SK-N-SH treated with all-trans-retinoic acid at 6 μM for 48 hours (cell line): Measurements from ENCODE around the gene DSCAM.

Source experiments
- ATAC-seq: fragments of 200-7000 bp; cut with Tn5 transposase; 3 replicates; pipeline ENCODE4 v1.9.1; 2020; ENCODE audit warnings: mild to moderate bottlenecking, moderate library complexity
- ARNTL ChIP-seq: fragments of 450-650 bp; formaldehyde crosslinking; IDR thresholded peaks from 2 replicates; pipeline ENCODE4 v1.5.0; 2020; ENCODE audit warnings: low read depth, mild to moderate bottlenecking, moderate library complexity, borderline replicate concordance
- BACH2 ChIP-seq: fragments of 250-450 bp; sonication (Bioruptor Pico); IDR thresholded peaks from 2 replicates; pipeline ENCODE4 v1.9.0; 2021; ENCODE audit warnings: mild to moderate bottlenecking, borderline replicate concordance
- CREB5 ChIP-seq: fragments of 250-450 bp; sonication (Bioruptor Pico); IDR thresholded peaks from 2 replicates; pipeline ENCODE4 v1.5.1; 2020; ENCODE audit warnings: low read depth, mild to moderate bottlenecking, moderate library complexity
- CSRNP3 ChIP-seq: fragments of 250-450 bp; sonication (Bioruptor Pico); IDR thresholded peaks from 2 replicates; pipeline ENCODE4 v1.5.1; 2021; ENCODE audit warnings: mild to moderate bottlenecking, moderate library complexity
- ESRRG ChIP-seq: fragments of 250-450 bp; sonication (Bioruptor Pico); IDR thresholded peaks from 2 replicates; pipeline ENCODE4 v1.6.1; 2021; ENCODE audit warnings: mild to moderate bottlenecking
- GLIS3 ChIP-seq: fragments of 250-450 bp; sonication (Bioruptor Pico); IDR thresholded peaks from 2 replicates; pipeline ENCODE4 v1.5.0; 2020; ENCODE audit warnings: mild to moderate bottlenecking, moderate library complexity
- ISL1 ChIP-seq: fragments of 250-450 bp; sonication (Bioruptor Pico); IDR thresholded peaks from 2 replicates; pipeline ENCODE4 v2.1.2; 2022; ENCODE audit warnings: mild to moderate bottlenecking, moderate library complexity
- OSR1 ChIP-seq: fragments of 250-450 bp; sonication (Bioruptor Pico); IDR thresholded peaks from 2 replicates; pipeline ENCODE4 v1.8.0; 2022; ENCODE audit warnings: moderate library complexity, mild to moderate bottlenecking, inconsistent platforms
- PATZ1 ChIP-seq: fragments of 250-450 bp; sonication (Bioruptor Pico); IDR thresholded peaks from 2 replicates; pipeline ENCODE4 v1.8.0; 2020; ENCODE audit warnings: mild to moderate bottlenecking, moderate library complexity, borderline replicate concordance
- POU6F1 ChIP-seq: fragments of 250-450 bp; sonication (Bioruptor Pico); IDR thresholded peaks from 2 replicates; pipeline ENCODE4 v1.8.0; 2021; ENCODE audit warnings: low read depth, mild to moderate bottlenecking, moderate library complexity, borderline replicate concordance
- PPARA ChIP-seq: fragments of 250-450 bp; sonication (Bioruptor Pico); IDR thresholded peaks from 2 replicates; pipeline ENCODE4 v1.5.0; 2020; ENCODE audit warnings: mild to moderate bottlenecking, borderline replicate concordance
- RARB ChIP-seq: fragments of 250-450 bp; sonication (Bioruptor Pico); IDR thresholded peaks from 2 replicates; pipeline ENCODE4 v1.8.0; 2021; ENCODE audit warnings: mild to moderate bottlenecking, moderate library complexity
- SNAI2 ChIP-seq: fragments of 250-450 bp; sonication (Bioruptor Pico); IDR thresholded peaks from 2 replicates; pipeline ENCODE4 v1.5.0; 2020; ENCODE audit warnings: mild to moderate bottlenecking, moderate library complexity
- TCF4 ChIP-seq: fragments of 250-450 bp; sonication (Bioruptor Pico); IDR thresholded peaks from 2 replicates; pipeline ENCODE4 v1.8.0; 2021; ENCODE audit warnings: mild to moderate bottlenecking, moderate library complexity, borderline replicate concordance
- TOX ChIP-seq: fragments of 250-450 bp; sonication (Bioruptor Pico); IDR thresholded peaks from 2 replicates; pipeline ENCODE4 v1.8.0; 2021; ENCODE audit warnings: mild to moderate bottlenecking, moderate library complexity, borderline replicate concordance
- TSHZ2 ChIP-seq: fragments of 250-450 bp; sonication (Bioruptor Pico); IDR thresholded peaks from 2 replicates; pipeline ENCODE4 v1.5.0; 2020; ENCODE audit warnings: mild to moderate bottlenecking, moderate library complexity
- ZC3H10 ChIP-seq: fragments of 250-450 bp; sonication (Bioruptor Pico); IDR thresholded peaks from 2 replicates; pipeline ENCODE4 v1.5.1; 2021; ENCODE audit warnings: mild to moderate bottlenecking, moderate library complexity
- ZFP3 ChIP-seq: fragments of 250-450 bp; sonication (Bioruptor Pico); IDR thresholded peaks from 2 replicates; pipeline ENCODE4 v1.5.0; 2020; ENCODE audit warnings: mild to moderate bottlenecking, moderate library complexity
- ZFP30 ChIP-seq: fragments of 450-650 bp; formaldehyde crosslinking; IDR thresholded peaks from 2 replicates; pipeline ENCODE4 v1.5.0; 2022; ENCODE audit warnings: mild to moderate bottlenecking, moderate library complexity
- ZNF565 ChIP-seq: fragments of 450-650 bp; formaldehyde crosslinking; conservative IDR thresholded peaks from 2 replicates; pipeline ENCODE4 v1.5.0; 2020; ENCODE audit warnings: low read depth, mild to moderate bottlenecking, moderate library complexity
- ZNF70 ChIP-seq: fragments of 450-650 bp; formaldehyde crosslinking; IDR thresholded peaks from 2 replicates; pipeline ENCODE4 v1.5.0; 2020; ENCODE audit warnings: mild to moderate bottlenecking, moderate library complexity
- ZNF8 ChIP-seq: fragments of 450-650 bp; formaldehyde crosslinking; IDR thresholded peaks from 2 replicates; pipeline ENCODE4 v1.5.0; 2020; ENCODE audit warnings: mild to moderate bottlenecking, moderate library complexity

Gene DSCAM

GRCh38 chr21:40454057-40454456 is 392.9 kb downstream of the DSCAM start:
- no peak for ATAC-seq
- no peak for TF ChIP-seq ZNF8 (CRISPR knock-in tag)
- no peak for TF ChIP-seq CREB5 (CRISPR knock-in tag)
- TF ChIP-seq TCF4 (CRISPR knock-in tag), result no peak
- no peak for TF ChIP-seq ZNF70 (CRISPR knock-in tag)
- TF ChIP-seq PPARA (CRISPR knock-in tag), result no peak
- no peak for TF ChIP-seq ZNF565 (CRISPR knock-in tag)
- no peak for TF ChIP-seq CSRNP3
- TF ChIP-seq ESRRG (CRISPR knock-in tag), result no peak
- TF ChIP-seq ZFP3 (CRISPR knock-in tag), result no peak
- TF ChIP-seq OSR1 (CRISPR knock-in tag), result no peak
- no peak for TF ChIP-seq RARB (CRISPR knock-in tag)
- no peak for TF ChIP-seq GLIS3
- no peak for TF ChIP-seq TOX
- TF ChIP-seq, all 23 proteins: peak for 0

GRCh38 chr21:40453183-40453582 is 393.8 kb downstream of the DSCAM start:
- TF ChIP-seq ESRRG (CRISPR knock-in tag) (no peak), BACH2 (no peak)
- no peak for ATAC-seq

GRCh38 chr21:40452548-40452947 is 394.4 kb downstream of the DSCAM start:
- no peak for ATAC-seq
- TF ChIP-seq GLIS3 (no peak), ZNF565 (CRISPR knock-in tag) (no peak), ZNF70 (CRISPR knock-in tag) (no peak), ISL1 (CRISPR knock-in tag) (no peak), PPARA (CRISPR knock-in tag) (no peak), SNAI2 (no peak), OSR1 (CRISPR knock-in tag) (no peak), BACH2 (no peak), TCF4 (CRISPR knock-in tag) (no peak), PATZ1 (CRISPR knock-in tag) (no peak), ARNTL (CRISPR knock-in tag) (no peak), ESRRG (CRISPR knock-in tag) (no peak), ZC3H10 (CRISPR knock-in tag) (no peak)

- TF ChIP-seq ZFP3 (CRISPR knock-in tag) (no peak), ZNF70 (CRISPR knock-in tag) (no peak), BACH2 (no peak), ZC3H10 (CRISPR knock-in tag) (no peak), CREB5 (CRISPR knock-in tag) (no peak), RARB (CRISPR knock-in tag) (no peak), ZFP30 (CRISPR knock-in tag) (no peak), GLIS3 (no peak), ESRRG (CRISPR knock-in tag) (no peak), ZNF565 (CRISPR knock-in tag) (no peak), ISL1 (CRISPR knock-in tag) (no peak), TSHZ2 (CRISPR knock-in tag) (no peak), ZNF8 (CRISPR knock-in tag) (no peak), POU6F1 (CRISPR knock-in tag) (no peak)
- TF ChIP-seq, all 23 proteins: peak for 0
- no peak for ATAC-seq
These were observed 399.9 kb downstream of the DSCAM start for GRCh38 chr21:40447016-40447415.
